Rectal smooth muscle tissue (tissue), 1 donor: ENCODE results near the gene UQCC5.
A peak's percentile ranks its signal among the peaks of the same experiment; 100 is the strongest.

Experiments
- H3K27ac ChIP-seq: one replicate; pipeline ENCODE4 v1.7.0; 2013; ENCODE audit warnings: low read depth, low read length, inconsistent platforms
- H3K27me3 ChIP-seq: one replicate; pipeline ENCODE4 v1.7.0; 2013; ENCODE audit warnings: low read length; ENCODE audit not compliant: control insufficient read depth, insufficient read depth
- H3K36me3 ChIP-seq: one replicate; pipeline ENCODE4 v1.7.0; 2013; ENCODE audit warnings: low read length; ENCODE audit not compliant: control insufficient read depth, insufficient read depth
- H3K4me1 ChIP-seq: one replicate; pipeline ENCODE4 v1.7.0; 2013; ENCODE audit warnings: low read length; ENCODE audit not compliant: control insufficient read depth, insufficient read depth
- H3K4me3 ChIP-seq: one replicate; pipeline ENCODE4 v1.7.0; 2013; ENCODE audit warnings: low read length
- H3K9ac ChIP-seq: one replicate; pipeline ENCODE4 v1.7.0; 2013; ENCODE audit warnings: low read length

The UQCC5 gene

GRCh38 chr3:52494886-52495495, 41.4 kb upstream of the UQCC5 start, which contains the start of gene STAB1:
Gene STAB1 (plus strand): TSS chr3:52495338. CDS start chr3:52495414, 76 bp downstream.
- Histone ChIP-seq H3K27ac (peak within 1 kb of the TSS; percentile 55), H3K4me1 (no peaks in the 10 kb centered on the region), H3K4me3 (peak within 1 kb of the TSS; percentile 57), H3K9ac (peak within 1 kb of the TSS; percentile 41), H3K27me3 (no peaks in the 10 kb centered on the region), H3K36me3 (peaks cover 24% of the 10 kb centered on the region)

- peak overlapping the region; percentile 57 for H3K4me3 ChIP-seq
- H3K27ac ChIP-seq: peak overlapping the region; percentile 55
- peaks cover 15% of the 10 kb centered on the region for H3K36me3 ChIP-seq
- no peaks in the 10 kb centered on the region for H3K4me1 ChIP-seq
- no peaks in the 10 kb centered on the region for H3K27me3 ChIP-seq
- H3K9ac ChIP-seq: peak overlapping the region; percentile 41
Measured at GRCh38 chr3:52495777-52496602, 40.4 kb upstream of the UQCC5 start.

DNA sequence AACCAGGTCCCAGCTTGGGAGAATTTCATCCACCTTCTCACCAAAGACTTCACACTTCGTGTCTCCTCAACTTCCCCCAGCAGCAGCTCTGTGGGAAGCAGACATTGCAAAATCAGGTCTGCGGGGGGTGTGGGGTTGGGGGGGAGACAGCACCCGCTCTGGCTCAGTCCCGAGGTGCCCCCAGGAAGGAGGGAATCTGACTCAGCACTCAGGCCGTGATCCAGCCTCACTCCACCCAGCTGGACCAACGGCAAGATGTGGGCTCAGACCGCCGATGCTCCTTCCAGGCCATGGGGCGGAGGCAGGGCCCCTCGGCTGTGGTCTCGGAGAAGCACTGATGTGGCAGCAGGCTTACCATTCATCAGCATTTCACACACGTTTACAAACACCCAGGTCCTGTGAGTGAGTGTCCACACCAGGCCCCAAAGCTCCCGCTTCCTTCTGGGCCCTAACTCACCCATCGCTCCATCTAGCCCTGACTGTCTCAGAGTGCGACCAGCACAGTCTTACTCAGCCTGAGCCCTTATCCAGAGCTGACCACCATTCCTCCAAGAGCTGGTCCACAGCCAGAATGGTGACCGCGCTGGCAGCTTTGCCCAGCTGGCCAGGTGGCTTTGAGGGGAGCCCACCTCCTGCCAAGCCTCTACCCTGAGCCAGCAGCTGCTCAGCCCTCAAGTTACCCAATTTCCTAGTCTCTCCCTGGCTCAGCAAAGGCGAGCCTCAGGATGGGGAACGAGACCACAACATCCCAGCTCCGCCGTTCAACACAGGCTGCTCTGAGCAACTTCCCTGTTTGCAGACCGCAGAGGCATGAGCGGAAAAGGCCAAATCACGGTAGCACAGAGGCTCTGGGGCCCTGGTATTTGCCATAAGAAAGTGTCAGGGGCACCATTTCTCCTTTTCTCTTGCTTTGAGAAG, 38.0 kb upstream of the UQCC5 start:
- Histone ChIP-seq H3K4me1 (no peaks in the 10 kb centered on the region), H3K27ac (no peak overlapping the region), H3K4me3 (no peak overlapping the region)

DNA sequence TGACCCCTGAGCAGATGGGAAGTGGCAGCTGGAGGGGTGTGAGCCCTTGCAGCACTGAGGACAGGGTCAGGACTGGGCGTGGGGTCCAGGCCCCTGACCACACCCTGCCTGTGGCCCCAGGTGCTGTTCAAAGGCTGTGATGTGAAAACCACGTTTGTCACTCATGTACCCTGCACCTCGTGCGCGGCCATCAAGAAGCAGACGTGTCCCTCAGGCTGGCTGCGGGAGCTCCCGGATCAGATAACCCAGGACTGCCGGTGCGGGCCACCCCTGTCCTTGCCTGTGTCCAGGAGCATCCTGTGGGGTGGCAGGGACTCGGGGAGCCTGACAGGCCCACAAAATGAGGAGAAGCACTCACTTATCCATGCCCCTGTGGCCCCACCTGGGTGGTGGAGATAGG, 35.4 kb upstream of the UQCC5 start:
- H3K4me3 ChIP-seq: no peak overlapping the region
- no peak overlapping the region for H3K9ac ChIP-seq
- H3K36me3 ChIP-seq: no peaks in the 10 kb centered on the region
- H3K27ac ChIP-seq: no peak overlapping the region
- H3K27me3 ChIP-seq: no peaks in the 10 kb centered on the region
- H3K4me1 ChIP-seq: no peaks in the 10 kb centered on the region

More for the DNA sequence above, 38.0 kb upstream of the UQCC5 start:
- Histone ChIP-seq H3K9ac (no peak overlapping the region), H3K27me3 (no peaks in the 10 kb centered on the region), H3K36me3 (no peaks in the 10 kb centered on the region)

DNA sequence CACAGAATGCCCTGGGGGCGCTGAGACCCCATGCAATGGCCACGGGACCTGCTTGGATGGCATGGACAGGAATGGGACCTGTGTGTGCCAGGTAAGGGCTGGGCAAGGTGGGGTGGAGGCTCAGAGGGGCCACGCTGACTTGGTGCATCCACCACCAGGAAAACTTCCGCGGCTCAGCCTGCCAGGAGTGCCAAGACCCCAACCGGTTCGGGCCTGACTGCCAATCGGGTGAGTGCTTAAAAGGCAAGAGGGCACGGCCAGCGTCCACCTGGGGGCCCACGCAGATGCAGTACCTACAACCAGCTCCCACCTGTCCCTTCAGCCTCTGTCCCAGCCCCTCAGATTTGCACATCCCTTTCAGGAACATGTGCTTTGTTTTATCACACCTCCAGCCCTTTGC, 34.4 kb upstream of the UQCC5 start:
- Histone ChIP-seq H3K36me3 (no peaks in the 10 kb centered on the region), H3K9ac (no peak overlapping the region), H3K27ac (no peak overlapping the region), H3K4me1 (no peaks in the 10 kb centered on the region), H3K4me3 (no peak overlapping the region), H3K27me3 (no peaks in the 10 kb centered on the region)

GRCh38 chr3:52502808-52503350, 33.5 kb upstream of the UQCC5 start:
- H3K27me3 ChIP-seq: no peaks in the 10 kb centered on the region
- H3K9ac ChIP-seq: no peak overlapping the region
- H3K27ac ChIP-seq: no peak overlapping the region
- no peak overlapping the region for H3K4me3 ChIP-seq
- H3K36me3 ChIP-seq: no peaks in the 10 kb centered on the region
- H3K4me1 ChIP-seq: no peaks in the 10 kb centered on the region

- H3K9ac ChIP-seq: no peak overlapping the region
- no peak overlapping the region for H3K4me3 ChIP-seq
- H3K27ac ChIP-seq: no peak overlapping the region
- H3K27me3 ChIP-seq: no peaks in the 10 kb centered on the region
- H3K36me3 ChIP-seq: no peaks in the 10 kb centered on the region
- no peaks in the 10 kb centered on the region for H3K4me1 ChIP-seq
Measured at GRCh38 chr3:52503788-52504424, 32.5 kb upstream of the UQCC5 start.

DNA sequence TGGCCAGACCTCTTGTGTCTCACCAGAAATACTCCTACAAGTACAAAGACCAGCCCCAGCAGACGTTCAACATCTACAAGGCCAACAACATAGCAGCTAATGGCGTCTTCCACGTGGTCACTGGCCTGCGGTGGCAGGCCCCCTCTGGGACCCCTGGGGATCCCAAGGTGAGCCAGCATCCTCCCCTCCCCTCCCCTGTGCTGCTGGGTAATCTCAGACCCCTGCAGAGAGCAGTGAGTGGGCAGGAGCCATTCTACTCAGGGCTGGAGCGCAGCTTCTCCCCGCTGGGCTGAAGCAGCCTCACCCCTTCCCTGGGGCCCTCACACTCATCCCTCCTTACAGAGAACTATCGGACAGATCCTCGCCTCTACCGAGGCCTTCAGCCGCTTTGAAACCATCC, 31.4 kb upstream of the UQCC5 start:
- no peak overlapping the region for H3K9ac ChIP-seq

GRCh38 chr3:52506266-52506966, 30.0 kb upstream of the UQCC5 start:
- Histone ChIP-seq H3K27me3 (no peaks in the 10 kb centered on the region), H3K9ac (no peak overlapping the region), H3K4me1 (no peaks in the 10 kb centered on the region), H3K27ac (no peak overlapping the region), H3K4me3 (no peak overlapping the region), H3K36me3 (no peaks in the 10 kb centered on the region)

More for the DNA sequence above, 31.4 kb upstream of the UQCC5 start:
- Histone ChIP-seq H3K4me1 (no peaks in the 10 kb centered on the region), H3K4me3 (no peak overlapping the region), H3K36me3 (no peaks in the 10 kb centered on the region), H3K27ac (no peak overlapping the region), H3K27me3 (no peaks in the 10 kb centered on the region)

GRCh38 chr3:52507359-52507758, 29.0 kb upstream of the UQCC5 start:
- Histone ChIP-seq H3K4me1 (no peaks in the 10 kb centered on the region), H3K9ac (no peak overlapping the region), H3K4me3 (no peak overlapping the region), H3K36me3 (no peaks in the 10 kb centered on the region), H3K27me3 (no peaks in the 10 kb centered on the region), H3K27ac (no peak overlapping the region)

GRCh38 chr3:52509753-52510328, 26.6 kb upstream of the UQCC5 start:
- Histone ChIP-seq H3K36me3 (no peaks in the 10 kb centered on the region), H3K27ac (no peak overlapping the region), H3K4me3 (no peak overlapping the region), H3K9ac (no peak overlapping the region), H3K4me1 (no peaks in the 10 kb centered on the region), H3K27me3 (no peaks in the 10 kb centered on the region)
